ENCODE measurements around the gene XPO5. TPM values are rescaled to one million over a fixed set of nuclear protein-coding genes. Genes with fewer than 3 reads are reported as not detected.

XPO5 gene
- total RNA-seq, 1 experiment from 2014 or later, result 86.4 TPM

DNA sequence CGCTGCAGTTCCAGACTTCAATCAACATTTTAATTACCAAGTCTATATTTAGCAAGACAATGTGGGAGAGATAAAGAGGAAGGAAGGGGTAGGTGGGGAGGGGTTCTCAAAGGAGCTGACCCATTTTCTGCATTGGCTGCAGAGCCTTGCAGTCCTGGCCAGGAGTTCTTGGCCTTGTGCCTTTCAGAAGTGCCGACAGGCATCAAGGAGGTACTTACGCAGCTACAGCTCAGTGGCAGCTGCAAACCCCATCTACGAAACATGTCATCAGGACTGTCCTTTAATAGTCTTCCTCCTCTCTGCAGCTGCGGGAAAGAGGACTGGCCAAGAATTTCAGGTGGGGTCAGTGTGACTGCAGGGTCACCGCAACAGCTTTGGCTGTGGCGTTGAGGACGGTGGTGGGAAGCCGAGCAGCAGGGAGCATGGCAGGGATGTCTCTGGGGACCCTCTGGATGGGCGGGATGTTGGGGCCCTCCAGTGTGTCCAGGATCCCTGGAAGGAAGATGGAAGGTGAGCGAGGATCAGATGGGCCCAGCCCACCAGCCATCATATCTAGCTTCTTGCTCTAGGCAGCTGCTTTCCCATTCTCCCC, 63.9 kb downstream of the XPO5 start:
- ChIA-PET POLR2A (no interaction called here), CTCF (no interaction called here)
- no peak for ATAC-seq
- Histone ChIP-seq H3K27ac (ENCODE audit: low read length) (no peak overlapping the region), H3K4me1 (ENCODE audit: control insufficient read depth, insufficient read depth, low read length) (peaks cover 20% of the 10 kb centered on the region), H3K4me3 (ENCODE audit: low read depth in 2 of 2, low read length in 2 of 2) (no peak overlapping the region), H3K36me3 (ENCODE audit: control insufficient read depth, insufficient read depth, low read length) (peaks cover 8% of the 10 kb centered on the region; the same call in 1 of the 2 replicates), H3K27me3 (ENCODE audit: control insufficient read depth, insufficient read depth, low read length) (no peaks in the 10 kb centered on the region), H3K9me3 (ENCODE audit: control insufficient read depth, insufficient read depth, low read depth, low read length) (no peaks in the 10 kb centered on the region)
- in situ Hi-C loops (cut with HindIII; ENCODE audit: low pct_unique_long_range_greater_than_20kb, low sequenced_read_pairs), result no loop called here
- BruUV-seq (replicated peaks), result no TSS peak
- TF ChIP-seq POLR2AphosphoS5 (IDR thresholded peaks at IDR 0.05; ENCODE audit: low read depth, low read length) (no peak), SIN3A (IDR thresholded peaks at IDR 0.05; ENCODE audit: borderline replicate concordance, insufficient read depth, low read depth, low read length) (no peak), TCF7L2 (IDR thresholded peaks at IDR 0.05; ENCODE audit: low read depth, low read length) (no peak)
- TF ChIP-seq, protein P1, sequence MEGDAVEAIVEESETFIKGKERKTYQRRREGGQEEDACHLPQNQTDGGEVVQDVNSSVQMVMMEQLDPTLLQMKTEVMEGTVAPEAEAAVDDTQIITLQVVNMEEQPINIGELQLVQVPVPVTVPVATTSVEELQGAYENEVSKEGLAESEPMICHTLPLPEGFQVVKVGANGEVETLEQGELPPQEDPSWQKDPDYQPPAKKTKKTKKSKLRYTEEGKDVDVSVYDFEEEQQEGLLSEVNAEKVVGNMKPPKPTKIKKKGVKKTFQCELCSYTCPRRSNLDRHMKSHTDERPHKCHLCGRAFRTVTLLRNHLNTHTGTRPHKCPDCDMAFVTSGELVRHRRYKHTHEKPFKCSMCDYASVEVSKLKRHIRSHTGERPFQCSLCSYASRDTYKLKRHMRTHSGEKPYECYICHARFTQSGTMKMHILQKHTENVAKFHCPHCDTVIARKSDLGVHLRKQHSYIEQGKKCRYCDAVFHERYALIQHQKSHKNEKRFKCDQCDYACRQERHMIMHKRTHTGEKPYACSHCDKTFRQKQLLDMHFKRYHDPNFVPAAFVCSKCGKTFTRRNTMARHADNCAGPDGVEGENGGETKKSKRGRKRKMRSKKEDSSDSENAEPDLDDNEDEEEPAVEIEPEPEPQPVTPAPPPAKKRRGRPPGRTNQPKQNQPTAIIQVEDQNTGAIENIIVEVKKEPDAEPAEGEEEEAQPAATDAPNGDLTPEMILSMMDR (IDR thresholded peaks at IDR 0.05), result no peak
- TF ChIP-seq, protein P2, sequence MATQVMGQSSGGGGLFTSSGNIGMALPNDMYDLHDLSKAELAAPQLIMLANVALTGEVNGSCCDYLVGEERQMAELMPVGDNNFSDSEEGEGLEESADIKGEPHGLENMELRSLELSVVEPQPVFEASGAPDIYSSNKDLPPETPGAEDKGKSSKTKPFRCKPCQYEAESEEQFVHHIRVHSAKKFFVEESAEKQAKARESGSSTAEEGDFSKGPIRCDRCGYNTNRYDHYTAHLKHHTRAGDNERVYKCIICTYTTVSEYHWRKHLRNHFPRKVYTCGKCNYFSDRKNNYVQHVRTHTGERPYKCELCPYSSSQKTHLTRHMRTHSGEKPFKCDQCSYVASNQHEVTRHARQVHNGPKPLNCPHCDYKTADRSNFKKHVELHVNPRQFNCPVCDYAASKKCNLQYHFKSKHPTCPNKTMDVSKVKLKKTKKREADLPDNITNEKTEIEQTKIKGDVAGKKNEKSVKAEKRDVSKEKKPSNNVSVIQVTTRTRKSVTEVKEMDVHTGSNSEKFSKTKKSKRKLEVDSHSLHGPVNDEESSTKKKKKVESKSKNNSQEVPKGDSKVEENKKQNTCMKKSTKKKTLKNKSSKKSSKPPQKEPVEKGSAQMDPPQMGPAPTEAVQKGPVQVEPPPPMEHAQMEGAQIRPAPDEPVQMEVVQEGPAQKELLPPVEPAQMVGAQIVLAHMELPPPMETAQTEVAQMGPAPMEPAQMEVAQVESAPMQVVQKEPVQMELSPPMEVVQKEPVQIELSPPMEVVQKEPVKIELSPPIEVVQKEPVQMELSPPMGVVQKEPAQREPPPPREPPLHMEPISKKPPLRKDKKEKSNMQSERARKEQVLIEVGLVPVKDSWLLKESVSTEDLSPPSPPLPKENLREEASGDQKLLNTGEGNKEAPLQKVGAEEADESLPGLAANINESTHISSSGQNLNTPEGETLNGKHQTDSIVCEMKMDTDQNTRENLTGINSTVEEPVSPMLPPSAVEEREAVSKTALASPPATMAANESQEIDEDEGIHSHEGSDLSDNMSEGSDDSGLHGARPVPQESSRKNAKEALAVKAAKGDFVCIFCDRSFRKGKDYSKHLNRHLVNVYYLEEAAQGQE (IDR thresholded peaks at IDR 0.05; ENCODE audit: insufficient read depth in 1 of 2, low read depth in 2 of 2, low read length in 1 of 2), result no peak
- intact Hi-C loops (cut with micrococcal nuclease; ENCODE audit: unreplicated experiment), result no loop called here
- DNase-seq (ENCODE audit: low read depth, low spot score), result no peak

DNA sequence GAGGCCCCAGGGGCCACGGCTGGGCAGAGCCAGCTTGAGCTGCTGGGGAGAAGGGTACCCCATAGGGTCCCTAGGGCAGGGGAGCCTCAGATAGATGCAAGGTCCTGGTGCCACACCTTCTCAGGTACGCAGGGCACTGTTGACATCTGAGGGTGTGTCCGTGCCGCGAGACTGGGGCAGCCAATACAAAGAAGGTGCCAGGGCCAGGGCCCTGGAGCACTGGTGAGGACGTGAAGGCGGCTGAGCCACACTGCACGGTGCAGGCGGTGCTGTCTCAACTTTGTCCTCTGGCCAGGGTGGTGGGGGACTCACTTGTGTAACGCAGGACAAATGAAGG, 65.0 kb downstream of the XPO5 start:
- ChIA-PET CTCF (no interaction called here), POLR2A (no interaction called here)
- no TSS peak for BruUV-seq (replicated peaks)
- peaks cover 3% of the 10 kb centered on the region; the same call in 1 of the 2 replicates for H3K36me3 ChIP-seq (ENCODE audit: control insufficient read depth, insufficient read depth, low read length)
- H3K4me1 ChIP-seq (ENCODE audit: control insufficient read depth, insufficient read depth, low read length), result peaks cover 19% of the 10 kb centered on the region
- ATAC-seq (no peak), DNase-seq (ENCODE audit: low read depth, low spot score) (no peak)
- peak overlapping the region; percentile 52 to 59 for H3K4me3 ChIP-seq (ENCODE audit: low read depth in 2 of 2, low read length in 2 of 2)
- no peaks in the 10 kb centered on the region for H3K9me3 ChIP-seq (ENCODE audit: control insufficient read depth, insufficient read depth, low read depth, low read length)
- intact Hi-C loops (cut with micrococcal nuclease; ENCODE audit: unreplicated experiment), result no loop called here
- H3K27ac ChIP-seq (ENCODE audit: low read length), result peak overlapping the region; percentile 70
- in situ Hi-C loops (cut with HindIII; ENCODE audit: low pct_unique_long_range_greater_than_20kb, low sequenced_read_pairs), result no loop called here
- TF ChIP-seq, protein P1 (IDR thresholded peaks at IDR 0.05), result no peak
- TF ChIP-seq TCF7L2 (IDR thresholded peaks at IDR 0.05; ENCODE audit: low read depth, low read length) (no peak), SIN3A (IDR thresholded peaks at IDR 0.05; ENCODE audit: borderline replicate concordance, insufficient read depth, low read depth, low read length) (no peak), POLR2AphosphoS5 (IDR thresholded peaks at IDR 0.05; ENCODE audit: low read depth, low read length) (no peak)
- TF ChIP-seq, protein P2 (IDR thresholded peaks at IDR 0.05; ENCODE audit: insufficient read depth in 1 of 2, low read depth in 2 of 2, low read length in 1 of 2), result no peak
- no peaks in the 10 kb centered on the region for H3K27me3 ChIP-seq (ENCODE audit: control insufficient read depth, insufficient read depth, low read length)

Data from Panc1 (cell line).